G401.6 (cell line): ENCODE data around the gene MYL4.
"Not testable (repeated sequence)": the region's sequence is repeated elsewhere in the genome, so short reads cannot be mapped to it uniquely, and the experiment has no call there.

Experiments used
- FAIRE-seq: peaks from 2 replicates; lab custom pipeline; 2012; peaks lifted over from hg19 to GRCh38; lab: Jason Lieb, UNC

MYL4 gene

DNA sequence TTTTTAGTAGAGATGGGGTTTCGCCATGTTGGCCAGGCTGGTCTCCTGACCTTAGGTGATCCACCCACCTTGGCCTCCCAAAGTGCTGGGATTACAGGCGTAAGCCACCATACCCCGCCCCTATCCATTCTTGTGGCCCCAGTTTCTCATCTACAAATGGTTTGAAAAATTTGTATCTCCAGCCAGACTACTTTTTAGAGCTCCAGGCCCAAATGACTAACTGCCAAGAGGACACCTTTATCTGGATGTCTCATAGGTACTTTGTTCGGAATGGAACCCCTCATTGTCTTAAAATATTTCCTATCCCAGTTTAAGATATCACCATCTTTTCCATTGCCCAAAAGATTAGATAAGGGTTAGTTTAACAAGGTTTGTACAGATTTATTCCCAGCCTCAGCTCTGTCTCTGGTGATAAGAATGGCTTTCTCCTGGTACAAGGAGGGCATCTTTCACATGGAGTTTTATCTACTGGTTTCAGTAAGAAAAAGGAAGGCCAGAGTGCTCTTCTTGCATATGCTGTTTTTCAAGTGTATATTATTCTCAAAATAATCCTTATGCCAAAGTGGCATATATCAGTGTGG, 15.1 kb upstream of the MYL4 start:
- no peak for FAIRE-seq

DNA sequence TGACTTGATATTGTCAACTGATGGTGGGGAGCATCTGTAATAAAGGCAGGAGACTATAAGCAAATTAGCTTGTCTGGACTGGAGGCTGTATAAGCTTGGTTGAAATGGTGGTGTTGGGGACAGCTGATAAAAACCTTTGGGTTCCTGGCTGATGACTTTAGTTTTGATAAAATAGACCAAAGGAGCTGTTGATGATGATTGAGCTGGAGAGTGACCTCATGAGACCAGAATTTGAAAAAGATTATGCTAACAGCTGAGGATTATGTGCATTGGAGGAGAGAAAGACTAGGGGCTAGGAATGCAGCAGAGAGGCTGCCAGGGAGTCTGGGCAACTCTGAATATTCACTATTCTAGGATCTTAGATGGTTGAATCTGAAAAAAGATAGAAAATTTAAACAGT, 11.3 kb upstream of the MYL4 start:
- no peak for FAIRE-seq

- no peak for FAIRE-seq
These were observed 9.4 kb upstream of the MYL4 start for GRCh38 chr17:47199627-47200324.

GRCh38 chr17:47200325-47200664, 8.9 kb upstream of the MYL4 start:
- no peak for FAIRE-seq

- FAIRE-seq: no peak
These were observed 8.0 kb upstream of the MYL4 start for GRCh38 chr17:47201166-47201565.

DNA sequence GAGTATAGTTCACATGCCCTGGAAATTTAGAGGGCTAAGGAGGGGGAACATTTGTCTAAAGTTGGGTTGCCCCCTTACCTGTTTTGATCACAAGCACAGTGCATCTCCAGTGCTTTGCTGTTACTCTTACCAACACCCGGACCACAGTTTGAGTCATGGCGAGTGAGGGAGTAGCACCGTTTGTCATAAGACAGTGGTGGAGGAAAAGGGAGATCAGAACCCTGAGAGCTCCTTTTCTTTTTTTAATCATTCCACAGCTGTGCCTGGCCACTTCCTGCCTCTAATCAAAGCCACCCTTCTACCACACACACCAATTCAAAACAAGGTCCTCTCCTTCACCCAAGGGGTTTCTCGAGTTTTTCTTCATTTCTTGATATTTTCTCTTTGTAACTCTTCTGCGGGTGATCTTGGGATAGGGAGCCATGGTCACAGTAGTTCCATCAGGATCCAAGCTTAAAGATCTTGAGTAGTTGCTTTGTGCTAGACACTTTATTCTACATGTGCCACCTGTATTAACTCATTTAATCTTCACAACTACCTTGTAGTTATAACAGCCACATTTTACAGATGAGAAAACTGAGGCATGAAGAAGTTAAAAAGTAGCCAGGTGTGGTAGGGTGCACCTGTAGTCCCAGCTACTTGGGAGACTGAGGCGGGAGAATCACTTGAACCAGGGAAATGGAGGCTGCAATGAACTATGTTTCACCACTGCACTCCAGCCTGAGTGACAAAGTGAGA, 5.0 kb upstream of the MYL4 start:
- no peak for FAIRE-seq

- FAIRE-seq: no peak
These were observed 4.3 kb upstream of the MYL4 start for GRCh38 chr17:47204722-47205418.

DNA sequence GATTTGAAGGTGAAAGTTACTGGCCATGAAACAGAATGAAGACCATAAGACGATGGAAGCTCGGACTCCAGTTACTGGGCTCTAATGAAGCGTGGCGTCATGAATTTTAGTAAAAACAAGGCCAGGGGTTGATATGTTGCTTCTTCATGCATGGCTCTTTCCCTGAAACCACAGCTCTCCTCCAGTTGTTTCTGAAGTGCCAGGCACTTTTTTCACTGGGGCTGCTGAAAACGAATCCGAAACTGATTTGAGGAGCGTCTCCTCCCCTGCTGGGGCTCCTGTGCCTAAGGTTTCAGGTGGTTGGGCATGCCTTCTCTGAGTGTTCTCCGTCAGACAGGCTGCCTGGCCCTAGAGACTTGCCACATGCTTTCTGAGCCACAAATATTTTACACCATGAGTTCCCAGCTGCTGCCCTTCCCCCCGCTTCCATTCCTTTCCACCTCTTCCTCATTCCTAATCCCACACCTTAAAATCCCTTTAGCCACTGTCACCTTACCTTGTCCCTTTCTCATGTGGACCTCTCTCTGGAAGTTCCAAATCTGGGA, 3.7 kb upstream of the MYL4 start:
- FAIRE-seq: no peak

DNA sequence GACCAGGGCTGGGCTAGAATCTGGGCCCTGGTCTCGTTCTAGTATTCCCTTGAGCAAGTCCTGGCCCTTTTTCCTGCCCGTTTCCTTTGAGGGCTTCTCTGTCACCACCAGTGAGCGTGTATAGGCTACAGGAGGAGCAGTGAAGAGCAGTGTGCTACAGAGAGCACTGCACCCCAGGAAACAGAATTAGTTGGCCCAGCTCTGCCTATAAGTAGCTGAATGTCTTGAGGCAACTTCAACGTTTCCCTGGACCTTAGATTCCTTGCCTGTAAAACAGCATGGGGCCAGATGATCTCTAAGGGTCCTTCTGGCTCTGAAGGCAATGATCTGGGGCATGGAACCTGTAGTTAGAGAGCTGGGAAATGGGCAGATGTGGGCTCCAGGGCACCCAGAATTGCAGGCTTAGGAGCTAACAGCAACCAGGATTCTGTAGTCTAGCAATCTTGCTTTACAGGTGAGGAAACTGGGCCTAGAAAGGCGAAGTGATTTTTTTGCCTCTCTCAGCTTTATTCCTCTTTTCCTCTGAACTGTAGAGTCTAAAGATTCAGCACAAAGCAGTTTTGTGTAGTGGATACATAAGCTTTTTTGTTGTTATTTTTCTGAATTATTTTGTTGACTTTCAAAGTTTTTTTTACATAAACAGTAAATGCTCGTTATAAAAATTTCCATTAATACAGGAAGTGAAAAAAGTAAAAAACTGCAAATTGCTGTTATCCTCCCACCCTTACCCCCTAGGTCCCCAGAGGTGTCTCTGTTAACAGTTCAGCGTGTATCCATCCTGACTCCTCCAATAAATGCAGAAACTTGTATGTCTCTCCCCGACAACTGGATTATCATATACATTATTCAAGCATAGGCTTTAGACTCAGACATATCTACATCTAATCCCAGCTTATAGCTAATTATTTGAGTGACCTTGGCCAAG, 1.7 kb upstream of the MYL4 start:
- FAIRE-seq: no peak

DNA sequence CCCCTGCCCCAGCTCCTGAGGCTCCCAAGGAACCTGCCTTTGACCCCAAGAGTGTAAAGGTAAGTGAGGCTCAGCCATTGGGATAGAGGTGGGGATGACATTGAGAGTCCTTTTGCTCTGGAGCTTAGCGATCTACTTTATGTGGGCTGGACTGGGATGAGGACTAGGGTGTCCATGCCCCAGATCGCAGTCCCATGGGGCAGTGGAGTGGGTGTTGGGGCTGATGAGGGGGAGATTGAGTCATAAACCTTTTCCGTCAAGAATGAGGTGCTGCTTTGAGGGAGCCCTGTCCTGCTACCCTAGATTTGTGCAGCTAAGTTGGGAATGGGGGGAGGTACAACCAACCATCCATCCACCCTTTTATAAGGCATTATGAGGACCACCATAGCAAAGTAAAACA, 351 bp downstream of the MYL4 start:
- FAIRE-seq: no peak

- no peak for FAIRE-seq
These were observed 957 bp downstream of the MYL4 start for GRCh38 chr17:47210105-47210504.

GRCh38 chr17:47210779-47211178, 1.6 kb downstream of the MYL4 start:
- FAIRE-seq: no peak

GRCh38 chr17:47212458-47212857, 3.3 kb downstream of the MYL4 start:
- no peak for FAIRE-seq

GRCh38 chr17:47213540-47213939, 4.4 kb downstream of the MYL4 start:
- no peak for FAIRE-seq

DNA sequence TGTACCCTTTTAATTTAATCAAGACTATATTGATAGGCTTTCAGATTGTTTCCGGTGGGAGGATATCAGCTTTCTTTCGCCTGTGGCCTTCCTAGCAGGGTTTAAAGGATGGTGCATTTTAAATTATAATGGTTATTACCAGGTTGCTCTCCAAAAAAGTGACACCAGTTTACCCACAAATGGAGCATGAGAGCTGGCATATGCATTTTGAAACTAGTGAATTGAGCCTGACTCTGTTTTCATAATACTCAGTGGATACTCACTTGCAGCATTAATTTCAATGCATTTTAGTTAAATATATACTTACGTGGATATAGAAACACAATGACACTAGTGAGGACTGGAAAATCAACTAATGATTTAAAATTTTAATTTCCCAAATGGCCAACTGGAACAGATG, 5.8 kb downstream of the MYL4 start:
- FAIRE-seq: no peak

GRCh38 chr17:47216821-47217220, 7.7 kb downstream of the MYL4 start:
- FAIRE-seq: not testable (repeated sequence)

GRCh38 chr17:47217279-47217678, 8.1 kb downstream of the MYL4 start:
- not testable (repeated sequence) for FAIRE-seq

DNA sequence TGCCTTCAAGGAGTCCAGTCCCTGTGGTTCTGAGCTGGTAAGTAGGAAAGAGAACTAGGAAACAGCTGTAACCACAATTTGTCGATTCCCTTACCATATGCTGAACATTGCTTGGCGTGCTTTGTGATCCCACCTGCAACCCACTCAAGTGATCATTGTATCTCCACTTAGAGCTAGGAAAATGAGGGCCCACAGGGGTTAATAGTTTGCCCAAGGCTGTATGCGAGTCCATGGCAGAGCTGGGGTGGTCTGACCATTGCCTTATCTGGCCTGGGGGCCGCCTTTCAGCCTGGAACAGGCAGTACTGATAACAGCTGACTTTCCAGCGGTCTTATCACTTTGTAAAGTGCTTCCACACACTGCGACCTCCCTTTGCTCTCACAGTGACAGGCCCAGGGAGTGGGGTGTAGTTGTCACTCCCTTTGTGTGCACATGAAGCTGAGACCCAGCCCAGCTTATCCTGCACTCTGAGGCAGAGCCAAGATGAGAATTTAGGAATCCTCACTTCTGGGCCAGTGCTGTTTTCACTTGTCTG, 9.8 kb downstream of the MYL4 start:
- no peak for FAIRE-seq

DNA sequence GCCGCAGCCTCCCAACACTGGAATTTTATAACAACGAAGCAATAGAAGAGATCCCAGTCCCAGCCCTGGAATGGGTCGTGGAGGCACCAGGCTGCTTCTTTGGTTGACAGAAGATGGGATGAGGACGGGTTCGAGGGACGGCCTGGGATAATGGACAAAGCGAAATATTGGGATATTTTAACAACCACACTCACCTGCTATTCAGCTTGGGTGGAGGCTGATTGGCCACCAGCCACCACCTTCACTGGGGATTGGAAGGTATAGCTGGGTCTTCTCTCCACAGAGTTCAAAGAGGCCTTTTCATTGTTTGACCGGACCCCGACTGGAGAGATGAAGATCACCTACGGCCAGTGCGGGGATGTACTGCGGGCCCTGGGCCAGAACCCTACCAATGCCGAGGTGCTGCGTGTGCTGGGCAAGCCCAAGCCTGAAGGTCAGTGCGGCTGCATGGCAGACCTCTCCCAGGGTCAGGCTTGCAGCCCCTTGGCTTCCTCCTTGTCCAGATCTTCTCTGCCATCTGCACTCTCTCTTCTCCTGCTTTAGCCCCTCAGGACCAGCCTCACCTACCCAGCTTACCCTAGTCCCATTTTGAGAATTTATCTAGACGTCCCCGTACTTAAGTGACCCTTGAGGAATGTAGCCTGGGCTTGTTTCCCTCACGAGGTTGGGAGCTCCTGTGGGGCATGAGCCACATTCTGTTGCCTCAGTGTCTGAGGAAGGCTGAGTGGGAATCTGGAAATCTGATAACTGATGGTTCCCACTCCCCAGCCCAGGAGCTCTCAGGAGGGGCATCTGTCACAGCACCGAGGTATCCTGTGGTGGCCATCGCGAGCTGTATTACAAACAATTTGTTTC, 10.7 kb downstream of the MYL4 start:
- FAIRE-seq: no peak

DNA sequence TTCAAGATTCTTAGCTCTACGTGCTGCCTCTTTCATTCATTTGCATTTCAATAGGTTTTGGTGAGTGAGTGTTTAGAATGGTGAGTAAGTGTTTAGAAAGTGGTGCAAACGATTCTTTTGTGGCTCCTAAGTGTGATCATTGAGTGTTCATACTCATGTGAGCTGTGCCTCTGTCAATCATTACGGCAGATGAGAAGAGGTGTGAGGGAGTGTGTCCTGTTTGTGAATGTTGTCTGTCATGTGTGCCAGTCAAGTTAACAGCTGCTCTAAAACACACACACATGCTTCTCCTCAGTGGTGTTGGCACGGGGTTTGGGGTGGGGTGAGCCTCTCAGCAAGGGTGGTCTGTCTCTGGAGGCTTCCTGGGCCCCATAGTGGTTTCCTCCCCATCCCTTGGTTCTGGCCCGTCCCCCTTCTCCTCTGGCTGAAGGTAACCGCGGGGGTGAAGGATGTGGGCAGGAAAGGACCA, 11.4 kb downstream of the MYL4 start:
- no peak for FAIRE-seq
